GM19468 (cell line): ENCODE measurements around the gene TEX9.
"Not testable (repeated sequence)": the region's sequence is repeated elsewhere in the genome, so short reads cannot be mapped to it uniquely, and the experiment has no call there.

Experiments
- ATAC-seq: cut with Tn5 transposase; IDR thresholded peaks from one replicate; pipeline ENCODE4 v1.9.1; 2021; ENCODE audit warnings: mild to moderate bottlenecking, moderate library complexity, moderate number of reproducible peaks; ENCODE audit not compliant: unreplicated experiment; ENCODE audit errors: extremely low read depth

TEX9 gene

GRCh38 chr15:56365075-56365711, at the start of gene TEX9:
TEX9 (plus strand) TSS chr15:56365426; CDS start chr15:56365451, 25 bp downstream.
- peak; percentile 89 for ATAC-seq

- ATAC-seq = not testable (repeated sequence)
Measured at GRCh38 chr15:56316561-56316960, 48.7 kb upstream of the TEX9 start.

- ATAC-seq = no peak
Measured at GRCh38 chr15:56320316-56320715, 44.9 kb upstream of the TEX9 start.

- no peak for ATAC-seq
Measured at GRCh38 chr15:56320861-56321260, 44.4 kb upstream of the TEX9 start.

GRCh38 chr15:56322444-56322843, 42.8 kb upstream of the TEX9 start:
- ATAC-seq = no peak

GRCh38 chr15:56323435-56323834, 41.8 kb upstream of the TEX9 start:
- no peak for ATAC-seq

GRCh38 chr15:56325186-56325585, 40.0 kb upstream of the TEX9 start:
- no peak for ATAC-seq

- ATAC-seq = no peak
Measured at GRCh38 chr15:56327721-56328502, 37.3 kb upstream of the TEX9 start.

GRCh38 chr15:56337084-56337725, 28.0 kb upstream of the TEX9 start:
- ATAC-seq = no peak

GRCh38 chr15:56339594-56339993, 25.6 kb upstream of the TEX9 start:
- no peak for ATAC-seq

- ATAC-seq = no peak
Measured at GRCh38 chr15:56341201-56341600, 24.0 kb upstream of the TEX9 start.

- no peak for ATAC-seq
Measured at GRCh38 chr15:56342653-56343052, 22.6 kb upstream of the TEX9 start.

GRCh38 chr15:56343879-56344278, 21.3 kb upstream of the TEX9 start:
- ATAC-seq = no peak

GRCh38 chr15:56344336-56344735, 20.9 kb upstream of the TEX9 start:
- no peak for ATAC-seq

GRCh38 chr15:56346414-56346813, 18.8 kb upstream of the TEX9 start:
- ATAC-seq = no peak

- no peak for ATAC-seq
Measured at GRCh38 chr15:56349554-56349953, 15.7 kb upstream of the TEX9 start.

- ATAC-seq = no peak
Measured at GRCh38 chr15:56351353-56351752, 13.9 kb upstream of the TEX9 start.

- ATAC-seq = no peak
Measured at GRCh38 chr15:56351957-56352506, 13.2 kb upstream of the TEX9 start.

- no peak for ATAC-seq
Measured at GRCh38 chr15:56353119-56353518, 12.1 kb upstream of the TEX9 start.

GRCh38 chr15:56353740-56354139, 11.5 kb upstream of the TEX9 start:
- no peak for ATAC-seq

GRCh38 chr15:56356616-56357015, 8.6 kb upstream of the TEX9 start:
- ATAC-seq = peak; percentile 40
